Ovary (tissue), 3 donors: ENCODE measurements around the gene PTPRN2.

Source experiments
- CTCF ChIP-seq, 3 donors: fragments of 450-650 bp in 2 of 3; fragments of 200-600 bp in 1 of 3; IDR thresholded peaks; one replicate each; pipeline versions ENCODE4 v1.5.1 to v1.8.0; 2016 to 2022; ENCODE audit warnings: antibody characterized with exemption in 3 of 3, mild to moderate bottlenecking in 1 of 3
- POLR2A ChIP-seq: fragments of 450-650 bp; IDR thresholded peaks from one replicate; pipeline ENCODE4 v1.6.1; 2017; ENCODE audit warnings: antibody characterized with exemption, mild to moderate bottlenecking, moderate library complexity
- donor health status: DM: no; HTN: no; CAD: no.

- TF ChIP-seq CTCF (IDR thresholded peaks at IDR 0.05) (no peak), POLR2A (no peak)
Observed at GRCh38 chr7:157862731-157863130, 724.9 kb downstream of the PTPRN2 start.
